ENCODE results near the gene UAP1L1.
"Not testable (repeated sequence)": the region's sequence is repeated elsewhere in the genome, so short reads cannot be mapped to it uniquely, and the experiment has no call there.

Gene UAP1L1

GRCh38 chr9:137077010-137077747 is at the start of gene UAP1L1:
TSS of gene UAP1L1 (plus strand) at chr9:137077517. CDS start at chr9:137077533, 16 bp downstream.
- DNase-seq (ENCODE audit: low read depth in 2 of 2), result peak in 1 of 2 donors; percentile 39

- DNase-seq (ENCODE audit: low read depth in 2 of 2), result peak in 1 of 2 donors; percentile 48
Measured at GRCh38 chr9:137028263-137029057, 48.9 kb upstream of the UAP1L1 start.

- DNase-seq (ENCODE audit: low read depth in 2 of 2), result peak in 1 of 2 donors; percentile 76
Measured at GRCh38 chr9:137029058-137029936, 48.0 kb upstream of the UAP1L1 start.

GRCh38 chr9:137030006-137030405 is 47.3 kb upstream of the UAP1L1 start:
- no peak for DNase-seq (ENCODE audit: low read depth in 2 of 2)

GRCh38 chr9:137030538-137031527 is 46.5 kb upstream of the UAP1L1 start:
- peak in 1 of 2 donors; percentile 27 for DNase-seq (ENCODE audit: low read depth in 2 of 2)

- DNase-seq (ENCODE audit: low read depth in 2 of 2), result peak in 1 of 2 donors; percentile 27
Measured at GRCh38 chr9:137031904-137032640, 45.2 kb upstream of the UAP1L1 start, which contains the start of gene FUT7. TSS of gene FUT7 (minus strand) at chr9:137032088. CDS start at chr9:137031991, 97 bp downstream.

GRCh38 chr9:137032858-137033257 is 44.5 kb upstream of the UAP1L1 start:
- no peak for DNase-seq (ENCODE audit: low read depth in 2 of 2)

- DNase-seq (ENCODE audit: low read depth in 2 of 2), result not testable (repeated sequence)
Measured at GRCh38 chr9:137033481-137033880, 43.8 kb upstream of the UAP1L1 start.

- no peak for DNase-seq (ENCODE audit: low read depth in 2 of 2)
Measured at GRCh38 chr9:137034039-137034708, 43.1 kb upstream of the UAP1L1 start.

- peak; percentile 82 to 83 for DNase-seq (ENCODE audit: low read depth in 2 of 2)
Measured at GRCh38 chr9:137034709-137035506, 42.4 kb upstream of the UAP1L1 start.

GRCh38 chr9:137035507-137035834 is 41.8 kb upstream of the UAP1L1 start:
- DNase-seq (ENCODE audit: low read depth in 2 of 2), result no peak

GRCh38 chr9:137035937-137036336 is 41.4 kb upstream of the UAP1L1 start:
- DNase-seq (ENCODE audit: low read depth in 2 of 2), result no peak

GRCh38 chr9:137037035-137037434 is 40.3 kb upstream of the UAP1L1 start:
- no peak for DNase-seq (ENCODE audit: low read depth in 2 of 2)

GRCh38 chr9:137037483-137037882 is 39.8 kb upstream of the UAP1L1 start:
- no peak for DNase-seq (ENCODE audit: low read depth in 2 of 2)

- no peak for DNase-seq (ENCODE audit: low read depth in 2 of 2)
Measured at GRCh38 chr9:137038916-137039315, 38.4 kb upstream of the UAP1L1 start.

GRCh38 chr9:137039611-137040366 is 37.5 kb upstream of the UAP1L1 start:
- no peak for DNase-seq (ENCODE audit: low read depth in 2 of 2)

- no peak for DNase-seq (ENCODE audit: low read depth in 2 of 2)
Measured at GRCh38 chr9:137040568-137040967, 36.7 kb upstream of the UAP1L1 start.

GRCh38 chr9:137041124-137041523 is 36.2 kb upstream of the UAP1L1 start:
- no peak for DNase-seq (ENCODE audit: low read depth in 2 of 2)

Data from stimulated activated CD4-positive, alpha-beta T cell treated with anti-CD3 and anti-CD28 coated beads, Interleukin-15, amount 100 ng/mL, for 48 hours (primary cell).